Measurements from ENCODE around the gene KRT8. TPM values are rescaled to one million over a fixed set of nuclear protein-coding genes. Genes with fewer than 3 reads are reported as not detected.

Gene KRT8
- total RNA-seq, 4 donors from 2014 or later, result 0.20 to 19.7 (median 10.2) TPM

GRCh38 chr12:52912711-52913430 is 8.0 kb upstream of the KRT8 start:
- H3K36me3 ChIP-seq, result no peaks in the 10 kb centered on the region
- no peaks in the 10 kb centered on the region for H3K27me3 ChIP-seq
- no peak for TF ChIP-seq EP300 (IDR thresholded peaks at IDR 0.05)
- TF ChIP-seq POLR2A (IDR thresholded peaks at IDR 0.05), result no peak
- TF ChIP-seq CTCF (IDR thresholded peaks at IDR 0.05), result no peak
- peak overlapping the region in 1 of 4 donors; percentile 19 for H3K27ac ChIP-seq
- 82 to 94% methylated on average over 8 of the region's 8 CpGs for WGBS, 2 donors
- no peaks in the 10 kb centered on the region for H3K9me3 ChIP-seq
- no peak overlapping the region for H3K4me3 ChIP-seq
- peaks cover 0 to 1% (median 0%) of the 10 kb centered on the region in 4 donors for H3K4me1 ChIP-seq
- no peak for DNase-seq (ENCODE audit: low spot score in 2 of 2)

GRCh38 chr12:52910248-52910883 is 5.5 kb upstream of the KRT8 start:
- H3K27ac ChIP-seq, result no peak overlapping the region
- WGBS, 2 donors, result 73 to 77% methylated on average over 10 of the region's 10 CpGs
- no peak for DNase-seq (ENCODE audit: low spot score in 2 of 2)
- TF ChIP-seq CTCF (IDR thresholded peaks at IDR 0.05) (no peak), POLR2A (IDR thresholded peaks at IDR 0.05) (no peak), EP300 (IDR thresholded peaks at IDR 0.05) (no peak)
- H3K27me3 ChIP-seq, result no peaks in the 10 kb centered on the region
- no peaks in the 10 kb centered on the region for H3K9me3 ChIP-seq
- peaks cover 0 to 9% (median 0%) of the 10 kb centered on the region in 4 donors for H3K4me1 ChIP-seq
- H3K36me3 ChIP-seq, result no peaks in the 10 kb centered on the region
- H3K4me3 ChIP-seq, result no peak overlapping the region

GRCh38 chr12:52909796-52910195 is 4.9 kb upstream of the KRT8 start:
- DNase-seq (ENCODE audit: low spot score in 2 of 2), result no peak
- H3K4me3 ChIP-seq, result no peak overlapping the region
- H3K4me1 ChIP-seq, result peaks cover 0 to 9% (median 0%) of the 10 kb centered on the region in 4 donors
- no peaks in the 10 kb centered on the region for H3K36me3 ChIP-seq
- H3K27me3 ChIP-seq, result no peaks in the 10 kb centered on the region
- no peaks in the 10 kb centered on the region for H3K9me3 ChIP-seq
- no peak overlapping the region for H3K27ac ChIP-seq
- 89 to 95% methylated on average over 3 of the region's 3 CpGs for WGBS, 2 donors
- TF ChIP-seq CTCF (IDR thresholded peaks at IDR 0.05), result no peak
- no peak for TF ChIP-seq POLR2A (IDR thresholded peaks at IDR 0.05)
- TF ChIP-seq EP300 (IDR thresholded peaks at IDR 0.05), result no peak

GRCh38 chr12:52909331-52909730 is 4.5 kb upstream of the KRT8 start:
- DNase-seq (ENCODE audit: low spot score in 2 of 2), result no peak
- Histone ChIP-seq H3K9me3 (no peaks in the 10 kb centered on the region), H3K27ac (no peak overlapping the region), H3K4me3 (no peak overlapping the region), H3K4me1 (peaks cover 0 to 9% (median 0%) of the 10 kb centered on the region in 4 donors), H3K36me3 (no peaks in the 10 kb centered on the region), H3K27me3 (no peaks in the 10 kb centered on the region)
- WGBS, 2 donors, result 68 to 75% methylated on average over 2 of the region's 2 CpGs
- TF ChIP-seq EP300 (IDR thresholded peaks at IDR 0.05) (no peak), POLR2A (IDR thresholded peaks at IDR 0.05) (no peak), CTCF (IDR thresholded peaks at IDR 0.05) (no peak)

Data from tibial nerve (tissue), 4 donors.